NCI-H69 (cell line): ENCODE data around the gene PLEKHF1.
"Not testable (repeated sequence)": the region's sequence is repeated elsewhere in the genome, so short reads cannot be mapped to it uniquely, and the experiment has no call there.

Source experiments
- DNase-seq: peaks from one replicate; lab custom pipeline; 2025; lab: John Stamatoyannopoulos, UW

Gene PLEKHF1

DNA sequence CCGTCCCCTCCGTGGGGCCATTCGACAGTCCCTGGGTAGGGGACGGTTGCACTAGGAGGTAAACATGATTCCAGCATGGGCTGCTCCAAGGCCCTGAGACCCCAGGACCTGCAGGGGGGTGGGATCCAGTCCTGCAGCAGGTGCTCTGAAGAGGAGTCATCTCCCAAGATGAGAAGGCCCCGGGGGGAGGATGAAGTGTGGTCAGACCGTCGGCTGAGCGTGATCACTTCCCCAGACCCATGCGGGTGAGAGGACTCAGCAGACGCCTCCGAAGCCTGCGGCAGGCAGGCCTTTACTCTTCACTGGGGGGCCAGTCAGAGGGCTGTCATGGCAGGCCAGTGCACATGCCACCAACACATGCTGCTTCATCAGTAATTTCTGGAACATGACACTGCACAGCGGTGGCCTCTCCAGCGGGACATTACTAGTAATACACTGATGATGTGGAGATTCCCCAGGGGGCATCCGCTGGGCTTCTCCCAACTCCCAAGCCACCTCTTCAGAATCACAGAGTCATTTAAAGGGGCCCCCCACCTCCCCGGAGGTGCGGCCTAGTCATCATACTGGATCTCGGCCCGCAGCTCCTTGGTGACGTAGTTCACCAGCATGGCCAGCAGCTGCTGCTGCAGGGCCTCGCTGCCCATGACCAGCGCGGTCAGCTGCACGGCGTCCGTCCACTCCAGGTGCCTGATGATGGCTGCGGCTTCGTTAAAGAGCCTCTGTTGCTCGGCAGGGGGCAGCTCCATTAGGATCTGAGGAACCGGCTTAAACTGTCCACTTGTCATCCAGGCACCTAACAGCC, 37.1 kb downstream of the PLEKHF1 start:
- no peak for DNase-seq

DNA sequence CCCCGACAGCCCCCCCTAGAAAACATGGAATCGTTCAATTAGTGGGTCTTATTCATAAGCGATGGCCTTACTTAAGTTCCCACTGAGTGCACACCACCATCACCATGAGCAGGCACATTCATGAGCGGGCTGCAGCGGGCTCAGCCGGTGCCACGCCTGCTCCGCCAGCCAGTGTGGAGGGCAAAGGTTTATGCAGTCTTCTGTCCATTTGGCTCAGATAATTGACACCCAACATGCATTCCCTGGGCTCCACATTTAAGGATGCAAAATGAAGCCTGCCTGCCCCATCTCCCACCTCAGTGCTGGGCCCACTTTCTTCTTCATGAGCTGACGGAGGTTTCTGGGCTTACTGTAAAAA, 37.7 kb downstream of the PLEKHF1 start:
- DNase-seq, result no peak

DNA sequence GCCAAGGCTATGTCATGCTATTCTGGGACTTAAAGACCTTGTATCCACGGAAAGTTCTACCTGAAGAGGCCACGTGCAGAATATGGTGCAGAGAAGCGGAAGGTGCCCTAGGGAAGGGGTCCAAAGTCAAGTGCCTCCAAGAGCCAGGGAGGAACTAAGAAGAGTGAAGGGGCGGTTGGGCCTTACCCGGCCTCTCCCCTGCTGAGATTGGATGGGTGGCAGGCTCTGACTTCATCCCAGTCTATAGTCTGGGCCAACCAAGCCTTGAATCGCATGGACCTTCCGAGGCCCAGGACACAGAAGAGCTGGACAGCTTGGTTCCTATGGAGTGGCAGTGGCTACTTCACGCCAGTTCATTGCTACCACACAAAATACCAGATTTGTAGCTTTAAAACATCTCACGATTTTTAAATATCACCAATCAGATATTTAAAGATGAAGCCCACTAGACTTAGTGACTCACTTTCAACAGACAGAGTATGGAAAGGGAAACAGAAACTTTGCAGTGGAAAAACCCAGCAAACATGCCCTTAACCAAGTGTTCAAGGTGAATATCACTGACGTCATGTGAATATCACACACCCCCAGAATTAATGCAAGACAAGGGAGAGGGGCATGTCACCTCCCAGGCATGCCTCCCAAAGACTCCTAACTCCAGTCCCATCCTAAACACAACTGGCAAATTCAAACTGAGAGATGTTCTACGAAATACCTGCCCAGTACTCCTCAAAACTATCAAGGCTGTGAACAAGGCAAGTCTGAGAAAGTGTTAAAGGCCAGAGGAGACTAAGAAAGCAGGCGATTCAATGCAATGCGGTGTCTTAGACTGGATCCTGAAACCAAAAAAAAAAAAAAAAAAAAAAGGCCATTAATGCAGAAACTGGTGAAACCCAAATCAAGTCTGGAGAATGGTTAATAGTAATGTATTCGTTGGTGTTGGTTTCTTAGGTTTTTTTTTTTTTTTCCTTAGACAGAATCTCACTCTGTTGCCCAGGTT, 39.6 kb downstream of the PLEKHF1 start:
- DNase-seq, result no peak

DNA sequence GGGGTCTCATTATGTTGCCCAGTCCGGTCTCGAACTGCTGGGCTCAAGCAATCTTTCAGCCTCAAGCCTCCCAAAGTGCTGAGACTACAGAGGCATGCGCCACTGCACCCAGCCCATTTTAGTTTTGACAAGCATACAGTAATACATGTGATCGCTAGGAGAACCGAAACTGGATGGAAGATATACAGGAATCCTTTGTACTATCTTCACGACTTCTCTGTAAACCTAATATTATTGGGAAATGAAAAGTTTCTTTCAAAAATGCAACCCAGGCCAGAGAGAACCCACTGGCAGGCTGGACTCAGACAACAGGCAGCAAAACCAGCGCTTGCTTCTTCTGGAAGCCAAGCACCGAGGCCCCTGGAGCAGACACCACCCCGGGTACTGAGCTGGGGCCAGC, 40.4 kb downstream of the PLEKHF1 start:
- no peak for DNase-seq

DNA sequence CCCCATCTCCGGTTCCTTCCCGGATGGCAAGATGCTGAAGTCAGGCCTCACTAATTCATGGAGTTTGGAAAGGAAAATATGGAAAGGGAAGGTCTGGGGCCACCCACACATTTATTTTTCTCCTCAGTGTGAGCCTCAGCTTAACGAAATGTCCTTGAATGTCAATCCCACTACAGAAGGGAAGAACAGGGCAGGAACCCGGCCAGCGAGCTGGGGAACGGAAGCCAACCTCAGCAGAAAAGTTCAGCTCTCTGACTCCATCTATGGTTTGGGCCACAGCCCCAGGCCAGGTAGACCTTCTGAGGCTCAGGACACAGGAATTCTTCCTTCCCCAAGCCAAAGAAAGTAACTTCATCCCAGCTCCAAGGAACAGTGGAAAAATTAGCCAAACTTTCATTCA, 41.4 kb downstream of the PLEKHF1 start:
- DNase-seq, result no peak

DNA sequence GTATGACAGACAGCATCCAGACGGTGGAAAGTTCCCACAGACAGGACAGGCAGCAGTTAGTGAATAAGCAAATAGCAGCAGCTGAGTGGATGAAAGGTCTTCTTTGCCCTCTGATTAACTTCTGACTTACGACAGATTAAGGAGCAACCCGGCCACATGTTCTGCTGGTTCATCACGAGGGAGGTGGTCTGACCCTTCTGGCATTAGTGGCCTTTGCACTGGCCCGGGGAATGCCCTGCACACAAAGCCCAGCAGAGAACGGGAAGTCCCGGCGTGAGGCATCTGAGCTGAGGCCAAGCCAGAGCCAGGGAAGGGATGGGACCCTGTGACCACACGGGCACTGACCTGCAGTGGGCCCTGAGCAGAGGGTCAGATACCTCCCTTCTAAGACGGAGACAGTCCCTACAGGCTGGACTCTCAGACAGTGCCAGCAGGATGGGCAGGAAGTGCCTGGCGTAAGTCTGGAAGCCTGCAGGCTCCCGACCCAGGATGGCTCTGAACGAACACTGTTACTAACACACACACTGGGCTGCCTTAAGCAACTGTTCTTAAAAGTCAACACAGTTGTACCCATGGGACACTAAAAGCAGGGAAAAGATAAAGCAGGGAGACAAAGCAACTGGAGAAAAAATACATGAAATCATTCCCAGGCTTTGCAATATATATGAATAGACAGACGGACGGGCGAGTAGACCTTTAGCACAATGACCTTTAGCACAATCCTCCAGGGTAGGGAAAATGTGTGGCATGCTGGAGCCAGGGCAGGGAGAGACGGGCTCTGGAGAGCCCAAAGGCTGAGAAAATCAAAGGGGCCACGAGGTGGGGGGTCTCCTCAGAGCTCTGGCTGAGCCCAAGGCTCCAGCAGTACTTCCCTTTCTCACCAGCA, 43.5 kb downstream of the PLEKHF1 start:
- no peak for DNase-seq

DNA sequence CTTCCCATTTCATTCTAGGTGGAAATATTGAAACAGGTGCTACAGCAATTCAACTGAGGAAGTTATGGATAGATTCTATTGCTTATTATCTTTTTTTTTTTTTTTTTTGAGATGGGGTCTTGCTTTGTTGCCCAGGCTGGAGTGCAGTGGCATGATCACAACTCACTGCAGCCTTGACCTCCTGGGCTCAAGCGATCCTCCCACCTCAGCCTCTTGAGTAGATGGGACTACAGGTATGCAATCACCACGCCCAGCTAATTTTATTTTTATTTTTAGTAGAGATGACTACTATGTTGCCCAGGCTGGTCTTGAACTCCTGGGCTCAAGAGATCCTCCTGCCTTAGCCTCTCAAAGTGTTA, 44.2 kb downstream of the PLEKHF1 start:
- DNase-seq, result not testable (repeated sequence)

DNA sequence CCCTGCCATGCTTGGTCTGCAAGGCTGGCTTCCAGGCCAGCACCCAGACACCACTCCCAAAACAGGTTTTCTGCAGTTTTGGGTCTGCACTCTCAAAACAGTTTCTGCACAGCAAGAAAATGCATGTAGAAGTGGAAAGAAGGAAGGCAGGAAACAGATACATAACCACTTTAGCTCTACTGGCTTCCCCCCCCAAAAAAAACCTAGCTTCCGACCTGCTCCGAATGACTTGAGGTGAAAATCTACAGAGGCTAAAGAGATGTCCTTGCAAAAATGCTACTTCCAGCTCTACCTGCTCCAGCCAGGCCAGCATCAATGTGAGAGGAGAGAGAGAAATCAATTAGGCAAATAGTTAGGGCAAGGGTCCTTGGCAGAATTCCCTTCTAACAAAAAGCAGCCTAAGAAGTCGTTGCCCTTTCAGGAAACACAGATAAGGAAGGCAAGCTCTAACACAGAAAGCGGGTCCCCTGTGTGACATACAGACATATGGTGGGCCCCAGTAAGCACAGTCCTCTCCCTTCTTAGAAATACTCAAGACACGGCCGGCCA, 46.4 kb downstream of the PLEKHF1 start:
- DNase-seq, result no peak

DNA sequence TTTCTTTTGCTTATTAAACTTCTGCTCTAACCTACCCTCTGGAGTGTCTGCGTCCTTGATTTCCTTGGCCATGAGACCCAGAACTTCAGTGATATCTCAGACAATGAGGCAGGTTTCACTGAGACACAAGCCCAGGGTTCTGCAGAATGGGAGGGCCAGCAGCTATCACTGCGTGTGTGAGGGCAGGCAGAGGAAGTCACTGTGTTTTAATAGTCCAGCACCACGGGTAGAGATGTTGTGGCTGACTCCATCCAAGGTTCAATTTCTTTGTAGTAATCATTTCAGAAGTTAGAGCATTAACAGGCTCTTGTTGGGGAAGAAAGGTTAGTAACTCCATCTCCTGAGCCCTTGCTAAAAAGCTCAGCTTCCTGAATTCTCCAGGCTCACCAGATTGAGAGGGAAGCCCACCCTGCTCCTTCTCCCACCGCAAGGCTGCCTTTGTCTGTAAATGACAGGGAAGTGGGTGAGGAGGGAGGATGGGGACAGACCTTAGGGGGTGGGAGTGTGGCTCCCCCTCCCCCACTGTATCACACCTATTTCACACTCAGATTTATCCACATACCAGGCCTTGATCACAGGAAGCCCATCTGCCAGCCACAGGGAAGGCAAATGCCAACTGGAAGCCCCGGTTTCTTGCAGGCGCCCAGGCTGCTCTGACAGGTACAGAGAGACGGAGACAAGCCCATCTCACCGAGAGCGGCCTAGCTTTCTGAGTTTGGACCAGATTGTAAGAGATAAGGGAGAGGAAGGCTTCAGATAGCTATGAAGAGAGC, 47.7 kb downstream of the PLEKHF1 start:
- no peak for DNase-seq

DNA sequence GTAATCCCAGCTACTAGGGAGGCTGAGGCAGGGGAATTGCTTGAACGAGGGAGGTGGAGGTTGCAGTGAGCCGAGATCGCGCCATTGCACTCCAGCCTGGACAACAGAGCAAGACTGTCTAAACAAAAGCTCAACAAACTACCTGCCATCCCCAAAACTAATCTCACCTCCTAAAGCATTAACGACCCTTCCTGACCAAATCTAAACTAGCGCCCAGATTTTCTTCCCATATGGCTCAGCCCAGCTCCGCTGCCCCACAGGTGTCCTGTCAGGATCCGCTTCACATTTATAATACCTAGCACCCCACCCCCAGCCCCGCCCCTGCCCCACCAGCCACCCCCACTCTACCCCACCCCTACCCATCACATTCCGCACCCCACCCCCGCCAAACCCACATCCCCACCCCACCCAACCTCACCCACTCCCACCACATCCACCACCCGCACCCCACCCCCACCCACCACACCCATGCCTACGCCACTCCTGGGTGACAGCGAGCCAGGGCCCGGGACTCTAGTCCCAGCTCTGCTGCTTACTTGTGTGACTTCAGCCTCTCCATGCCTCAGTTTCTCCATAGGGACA, 49.2 kb downstream of the PLEKHF1 start:
- DNase-seq, result peak; percentile 46

DNA sequence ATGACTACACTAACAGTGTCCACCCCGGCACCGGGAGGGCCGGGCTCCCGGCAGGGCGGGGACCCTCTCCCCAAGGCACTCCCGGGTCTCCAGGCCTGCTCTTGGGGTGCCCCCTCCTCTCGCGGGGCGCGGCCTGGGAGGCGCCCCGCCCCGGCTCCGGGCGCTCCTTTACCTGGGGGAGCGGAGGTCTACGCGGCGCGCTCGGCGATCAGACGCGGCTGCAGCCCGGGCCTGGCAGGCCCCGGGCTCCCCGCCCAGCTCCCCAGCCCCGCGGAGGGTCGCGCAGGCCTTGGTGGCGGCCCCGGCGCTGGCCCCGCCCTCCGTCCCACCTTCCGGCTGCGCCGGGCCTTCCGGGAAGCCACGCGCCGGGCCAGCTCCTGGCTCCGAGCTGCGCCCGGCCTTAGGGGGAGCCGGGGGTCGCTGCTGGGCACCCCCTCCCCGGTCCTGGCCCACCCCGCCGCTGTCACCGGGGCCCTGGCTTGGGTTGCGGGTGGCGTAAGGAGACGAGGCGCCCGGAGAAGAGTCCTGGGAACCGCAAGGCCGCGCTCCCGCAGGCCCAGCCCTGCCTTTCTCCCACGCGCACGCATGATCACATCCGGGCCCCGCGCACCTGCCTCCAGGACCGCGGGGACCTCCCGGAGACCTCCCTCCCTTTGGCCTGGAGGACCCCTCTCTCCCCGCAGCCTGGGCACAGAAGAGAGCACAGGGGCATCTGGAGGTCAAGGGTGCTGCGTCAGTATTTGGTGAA, 49.9 kb downstream of the PLEKHF1 start, which contains the start of gene C19orf12:
TSS of gene C19orf12 (minus strand) at position 309 of the 748 bp plus-strand sequence. CDS start 6,848 bp downstream, outside the sequence.
- DNase-seq, result peak; percentile 82

DNA sequence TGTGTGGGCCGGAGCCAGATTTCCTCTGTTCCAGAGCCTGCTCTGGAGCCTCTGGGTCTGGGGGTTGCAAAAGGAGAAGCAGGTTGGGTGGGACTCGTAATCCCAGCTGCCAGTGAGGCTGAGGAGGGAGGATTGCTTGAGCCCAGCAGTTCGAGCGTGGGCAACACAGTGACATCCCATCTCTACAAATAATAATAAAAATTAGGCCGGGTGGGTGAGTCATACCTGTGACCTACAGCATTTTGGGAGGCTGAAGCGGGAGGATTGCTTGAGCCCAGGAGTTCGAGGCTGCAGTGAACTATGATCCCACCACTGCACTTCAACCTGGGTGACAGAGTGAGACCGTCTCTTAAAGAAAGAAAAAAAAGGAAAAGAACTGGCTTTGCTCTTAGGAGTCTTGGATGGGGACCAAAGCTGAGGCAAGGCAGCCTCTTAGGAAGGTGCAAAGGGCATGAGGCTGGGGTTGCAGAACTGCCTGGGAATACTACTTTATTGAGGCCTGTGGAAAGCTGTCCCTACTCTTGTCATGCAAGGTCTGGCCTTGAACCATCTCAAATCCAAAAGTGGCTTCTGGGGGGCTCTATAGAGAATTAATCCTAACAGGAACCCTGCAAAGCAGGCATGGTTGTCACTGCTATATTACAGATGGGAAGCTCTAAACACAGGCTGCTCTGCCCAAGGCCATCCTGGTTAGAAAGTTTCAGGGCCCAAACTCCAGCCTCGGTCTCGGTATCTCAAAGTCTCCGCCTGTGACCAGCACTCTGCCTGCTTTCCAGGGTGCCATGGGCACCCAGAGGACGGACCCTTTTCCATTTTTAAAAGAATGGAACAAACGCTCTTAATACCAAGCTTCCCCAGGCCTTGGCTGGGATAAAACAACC, 50.7 kb downstream of the PLEKHF1 start:
- peak; percentile 40 for DNase-seq

DNA sequence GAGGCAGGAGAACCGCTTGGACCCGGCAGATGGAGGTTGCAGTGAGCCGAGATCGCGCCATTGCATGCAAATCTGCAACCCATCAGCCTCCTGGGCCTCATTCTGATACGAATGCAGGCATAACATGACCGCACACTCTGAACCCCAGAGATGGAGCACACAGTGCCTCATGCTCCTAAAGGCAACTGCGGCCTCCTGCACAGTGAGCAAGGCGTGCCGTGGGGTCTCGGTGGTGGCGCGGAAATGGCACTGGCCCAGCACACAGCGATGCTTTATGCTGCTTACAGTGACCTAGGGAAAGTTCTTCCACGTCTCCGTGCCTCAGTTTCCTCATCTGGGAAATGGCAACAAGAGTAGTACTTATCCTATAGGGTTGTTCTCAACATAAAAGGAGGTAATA, 51.8 kb downstream of the PLEKHF1 start:
- no peak for DNase-seq

DNA sequence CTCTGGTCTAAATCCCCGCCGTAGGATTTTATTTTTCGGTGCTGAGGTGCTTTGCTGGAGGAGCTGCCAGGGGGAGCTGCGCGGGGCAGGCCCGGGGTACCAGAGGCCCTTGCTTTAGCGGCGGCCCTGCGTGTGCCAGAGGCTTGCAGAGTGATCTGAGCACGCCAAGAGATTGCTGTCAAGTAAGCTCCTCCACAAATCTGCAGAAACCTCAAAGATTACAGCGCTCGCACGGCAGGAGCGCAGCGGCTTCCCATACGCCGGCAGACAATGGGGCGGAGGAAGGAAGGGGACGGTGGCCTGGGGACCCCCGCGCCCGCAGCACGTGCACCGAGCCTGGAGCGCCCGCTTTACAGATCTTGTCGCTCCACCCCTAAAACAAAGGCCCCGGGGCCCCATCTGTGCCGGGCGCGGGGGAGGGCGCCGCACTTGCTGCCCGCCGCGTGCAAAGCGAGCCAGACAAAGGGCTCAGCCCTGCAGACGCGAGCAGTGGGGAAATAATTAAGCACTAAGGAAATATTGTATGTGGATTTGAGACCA, 58.9 kb downstream of the PLEKHF1 start:
- peak; percentile 79 for DNase-seq

DNA sequence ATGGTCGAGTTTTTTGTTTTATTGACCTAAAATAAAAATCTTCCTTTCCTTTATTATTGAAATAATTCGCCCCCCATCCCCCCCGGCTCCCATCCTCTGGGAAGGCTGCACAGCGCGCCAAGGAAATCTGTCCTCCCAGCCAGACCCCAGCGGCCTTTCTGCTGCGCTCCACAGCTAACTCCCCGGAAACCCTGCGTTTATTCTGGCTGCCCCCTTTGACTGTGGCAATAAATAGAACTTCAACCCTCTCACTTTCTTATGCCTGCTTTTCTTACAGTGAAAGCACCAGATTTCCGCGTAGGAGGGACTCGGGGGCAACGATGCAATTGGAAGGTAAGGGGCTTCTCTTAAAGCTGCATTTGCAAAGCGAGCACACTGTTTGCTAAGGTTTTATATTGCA, 59.5 kb downstream of the PLEKHF1 start:
- DNase-seq, result peak; percentile 34
